ENCODE data around the gene MTIF3. TPM values are rescaled to one million over a fixed set of nuclear protein-coding genes. Genes with fewer than 3 reads are reported as not detected.

Gene MTIF3
- total RNA-seq, 1 experiment from 2014 or later: 41.8 TPM

GRCh38 chr13:27476943-27477703 is 26.8 kb upstream of the MTIF3 start:
- peaks cover 9% of the 10 kb centered on the region for H3K4me1 ChIP-seq
- TF ChIP-seq, protein P1, sequence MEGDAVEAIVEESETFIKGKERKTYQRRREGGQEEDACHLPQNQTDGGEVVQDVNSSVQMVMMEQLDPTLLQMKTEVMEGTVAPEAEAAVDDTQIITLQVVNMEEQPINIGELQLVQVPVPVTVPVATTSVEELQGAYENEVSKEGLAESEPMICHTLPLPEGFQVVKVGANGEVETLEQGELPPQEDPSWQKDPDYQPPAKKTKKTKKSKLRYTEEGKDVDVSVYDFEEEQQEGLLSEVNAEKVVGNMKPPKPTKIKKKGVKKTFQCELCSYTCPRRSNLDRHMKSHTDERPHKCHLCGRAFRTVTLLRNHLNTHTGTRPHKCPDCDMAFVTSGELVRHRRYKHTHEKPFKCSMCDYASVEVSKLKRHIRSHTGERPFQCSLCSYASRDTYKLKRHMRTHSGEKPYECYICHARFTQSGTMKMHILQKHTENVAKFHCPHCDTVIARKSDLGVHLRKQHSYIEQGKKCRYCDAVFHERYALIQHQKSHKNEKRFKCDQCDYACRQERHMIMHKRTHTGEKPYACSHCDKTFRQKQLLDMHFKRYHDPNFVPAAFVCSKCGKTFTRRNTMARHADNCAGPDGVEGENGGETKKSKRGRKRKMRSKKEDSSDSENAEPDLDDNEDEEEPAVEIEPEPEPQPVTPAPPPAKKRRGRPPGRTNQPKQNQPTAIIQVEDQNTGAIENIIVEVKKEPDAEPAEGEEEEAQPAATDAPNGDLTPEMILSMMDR (IDR thresholded peaks at IDR 0.05; ENCODE audit: insufficient read depth in 1 of 2, low read depth in 1 of 2, low read length in 1 of 2, severe bottlenecking in 1 of 2, unreplicated experiment in 1 of 2): peak in 1 of 2 experiments; percentile 45
- intact Hi-C loops (cut with micrococcal nuclease; ENCODE audit: unreplicated experiment): no loop called here
- H3K9me3 ChIP-seq: no peaks in the 10 kb centered on the region
- Mint-ChIP-seq H3K27me3 (ENCODE audit: insufficient read depth, unreplicated experiment) (no peaks in the 10 kb centered on the region), H3K36me3 (ENCODE audit: insufficient read depth, unreplicated experiment) (no peaks in the 10 kb centered on the region), H3K4me3 (ENCODE audit: unreplicated experiment) (peak overlapping the region; percentile 53), H3K4me1 (ENCODE audit: low read depth, unreplicated experiment) (no peaks in the 10 kb centered on the region), H3K9me3 (ENCODE audit: unreplicated experiment) (peaks cover 4% of the 10 kb centered on the region), H3K27ac (ENCODE audit: unreplicated experiment) (peak overlapping the region; percentile 42)
- POLR2A ChIA-PET: interaction anchor here (0.5 to 1.0 kb wide), 3 partner anchors 17 to 517 kb away, joined by 5 to 12 read pairs (median 6); no protein-coding TSS in a partner anchor
- no peaks in the 10 kb centered on the region for H3K27me3 ChIP-seq (replicated peaks; ENCODE audit: control insufficient read depth, insufficient read depth, low read length)
- DNase-seq: peak; percentile 56 to 66
- H3K4me3 ChIP-seq (ENCODE audit: low read depth, low read length): no peak overlapping the region
- no TSS peak for BruUV-seq (replicated peaks)
- CTCF ChIA-PET: interaction anchor here (1.0 to 1.2 kb wide), 2 partner anchors 26 to 115 kb away, joined by 3 to 6 read pairs; no protein-coding TSS in a partner anchor
- no peaks in the 10 kb centered on the region for H3K36me3 ChIP-seq (ENCODE audit: control insufficient read depth, insufficient read depth, low read length)

GRCh38 chr13:27474751-27475268 is 24.4 kb upstream of the MTIF3 start:
- Histone ChIP-seq H3K9me3 (no peaks in the 10 kb centered on the region), H3K27me3 (replicated peaks; ENCODE audit: control insufficient read depth, insufficient read depth, low read length) (no peaks in the 10 kb centered on the region), H3K4me3 (ENCODE audit: low read depth, low read length) (no peak overlapping the region), H3K4me1 (peaks cover 16% of the 10 kb centered on the region), H3K36me3 (ENCODE audit: control insufficient read depth, insufficient read depth, low read length) (no peaks in the 10 kb centered on the region)
- no peaks in the 10 kb centered on the region for H3K27me3 Mint-ChIP-seq (ENCODE audit: insufficient read depth, unreplicated experiment)
- peaks cover 4% of the 10 kb centered on the region for H3K4me1 Mint-ChIP-seq (ENCODE audit: low read depth, unreplicated experiment)
- H3K4me3 Mint-ChIP-seq (ENCODE audit: unreplicated experiment): no peak overlapping the region
- no peak overlapping the region for H3K27ac Mint-ChIP-seq (ENCODE audit: unreplicated experiment)
- intact Hi-C loops (cut with micrococcal nuclease; ENCODE audit: unreplicated experiment): no loop called here
- BruUV-seq (replicated peaks): no TSS peak
- POLR2A ChIA-PET: no interaction called here
- TF ChIP-seq, protein P1 (IDR thresholded peaks at IDR 0.05; ENCODE audit: insufficient read depth in 1 of 2, low read depth in 1 of 2, low read length in 1 of 2, severe bottlenecking in 1 of 2, unreplicated experiment in 1 of 2): no peak
- no peaks in the 10 kb centered on the region for H3K9me3 Mint-ChIP-seq (ENCODE audit: unreplicated experiment)
- no peak for DNase-seq
- CTCF ChIA-PET: no interaction called here
- no peaks in the 10 kb centered on the region for H3K36me3 Mint-ChIP-seq (ENCODE audit: insufficient read depth, unreplicated experiment)

GRCh38 chr13:27472941-27473340 is 22.6 kb upstream of the MTIF3 start:
- Mint-ChIP-seq H3K36me3 (ENCODE audit: insufficient read depth, unreplicated experiment) (no peaks in the 10 kb centered on the region), H3K27me3 (ENCODE audit: insufficient read depth, unreplicated experiment) (no peaks in the 10 kb centered on the region), H3K9me3 (ENCODE audit: unreplicated experiment) (no peaks in the 10 kb centered on the region), H3K4me3 (ENCODE audit: unreplicated experiment) (no peak overlapping the region), H3K4me1 (ENCODE audit: low read depth, unreplicated experiment) (peaks cover 4% of the 10 kb centered on the region), H3K27ac (ENCODE audit: unreplicated experiment) (no peak overlapping the region)
- ChIA-PET POLR2A (no interaction called here), CTCF (no interaction called here)
- intact Hi-C loops (cut with micrococcal nuclease; ENCODE audit: unreplicated experiment): no loop called here
- Histone ChIP-seq H3K36me3 (ENCODE audit: control insufficient read depth, insufficient read depth, low read length) (no peaks in the 10 kb centered on the region), H3K27me3 (replicated peaks; ENCODE audit: control insufficient read depth, insufficient read depth, low read length) (no peaks in the 10 kb centered on the region), H3K4me3 (ENCODE audit: low read depth, low read length) (no peak overlapping the region), H3K4me1 (peaks cover 17% of the 10 kb centered on the region), H3K9me3 (no peaks in the 10 kb centered on the region)
- BruUV-seq (replicated peaks): no TSS peak
- no peak for DNase-seq
- TF ChIP-seq, protein P1 (IDR thresholded peaks at IDR 0.05; ENCODE audit: insufficient read depth in 1 of 2, low read depth in 1 of 2, low read length in 1 of 2, severe bottlenecking in 1 of 2, unreplicated experiment in 1 of 2): no peak

Measured in Caco-2 (cell line).